ENCODE measurements around the gene ABCC6. TPM values are rescaled to one million over a fixed set of nuclear protein-coding genes. Genes with fewer than 3 reads are reported as not detected.

Gene ABCC6
- polyA plus RNA-seq, 1 experiment = 3.7 TPM

- ChIA-PET POLR2A (interaction anchor here (0.6 kb wide), 1 partner anchor 290 kb away, joined by 10 read pairs; no protein-coding TSS in a partner anchor), CTCF (no interaction called here)
- TF ChIP-seq CTCF (IDR thresholded peaks at IDR 0.05; ENCODE audit: low read depth, low read length) = peak; percentile 32
- no peak for DNase-seq (ENCODE audit: low read depth, low spot score)
- H3K27me3 ChIP-seq (ENCODE audit: control insufficient read depth, insufficient read depth, low read length) = no peaks in the 10 kb centered on the region
- H3K9me3 ChIP-seq (ENCODE audit: control insufficient read depth, insufficient read depth, low read length) = no peaks in the 10 kb centered on the region
- no peak overlapping the region for H3K4me3 ChIP-seq (ENCODE audit: low read depth, low read length)
- H3K27ac ChIP-seq (ENCODE audit: low read depth, low read length) = no peak overlapping the region
Observed at GRCh38 chr16:16143038-16143763, 80.1 kb downstream of the ABCC6 start.

- H3K9me3 ChIP-seq (ENCODE audit: control insufficient read depth, insufficient read depth, low read length) = no peaks in the 10 kb centered on the region
- H3K27me3 ChIP-seq (ENCODE audit: control insufficient read depth, insufficient read depth, low read length) = no peaks in the 10 kb centered on the region
- no peak for TF ChIP-seq CTCF (IDR thresholded peaks at IDR 0.05; ENCODE audit: low read depth, low read length)
- H3K27ac ChIP-seq (ENCODE audit: low read depth, low read length) = peak overlapping the region; percentile 31
- ChIA-PET POLR2A (no interaction called here), CTCF (no interaction called here)
- no peak overlapping the region for H3K4me3 ChIP-seq (ENCODE audit: low read depth, low read length)
- no peak for DNase-seq (ENCODE audit: low read depth, low spot score)
Observed at GRCh38 chr16:16141784-16142396, 81.4 kb downstream of the ABCC6 start.

- Histone ChIP-seq H3K9me3 (ENCODE audit: control insufficient read depth, insufficient read depth, low read length) (no peaks in the 10 kb centered on the region), H3K4me3 (ENCODE audit: low read depth, low read length) (no peak overlapping the region), H3K27me3 (ENCODE audit: control insufficient read depth, insufficient read depth, low read length) (no peaks in the 10 kb centered on the region), H3K27ac (ENCODE audit: low read depth, low read length) (no peak overlapping the region)
- ChIA-PET POLR2A (no interaction called here), CTCF (no interaction called here)
- TF ChIP-seq CTCF (IDR thresholded peaks at IDR 0.05; ENCODE audit: low read depth, low read length) = no peak
- DNase-seq (ENCODE audit: low read depth, low spot score) = no peak
Observed at GRCh38 chr16:16141141-16141540, 82.2 kb downstream of the ABCC6 start.

- H3K27me3 ChIP-seq (ENCODE audit: control insufficient read depth, insufficient read depth, low read length) = no peaks in the 10 kb centered on the region
- TF ChIP-seq CTCF (IDR thresholded peaks at IDR 0.05; ENCODE audit: low read depth, low read length) = no peak
- H3K9me3 ChIP-seq (ENCODE audit: control insufficient read depth, insufficient read depth, low read length) = no peaks in the 10 kb centered on the region
- no peak for DNase-seq (ENCODE audit: low read depth, low spot score)
- H3K4me3 ChIP-seq (ENCODE audit: low read depth, low read length) = no peak overlapping the region
- H3K27ac ChIP-seq (ENCODE audit: low read depth, low read length) = no peak overlapping the region
- POLR2A ChIA-PET = no interaction called here
- CTCF ChIA-PET = no interaction called here
Observed at GRCh38 chr16:16140537-16140936, 82.8 kb downstream of the ABCC6 start.

GRCh38 chr16:16139806-16140205 lies 83.5 kb downstream of the ABCC6 start:
- ChIA-PET POLR2A (no interaction called here), CTCF (no interaction called here)
- no peaks in the 10 kb centered on the region for H3K27me3 ChIP-seq (ENCODE audit: control insufficient read depth, insufficient read depth, low read length)
- H3K9me3 ChIP-seq (ENCODE audit: control insufficient read depth, insufficient read depth, low read length) = no peaks in the 10 kb centered on the region
- H3K27ac ChIP-seq (ENCODE audit: low read depth, low read length) = no peak overlapping the region
- TF ChIP-seq CTCF (IDR thresholded peaks at IDR 0.05; ENCODE audit: low read depth, low read length) = no peak
- no peak overlapping the region for H3K4me3 ChIP-seq (ENCODE audit: low read depth, low read length)
- no peak for DNase-seq (ENCODE audit: low read depth, low spot score)

Data from AG04450 (cell line).